Astrocyte (in vitro differentiated cells and primary cell): ENCODE results near the gene ZAR1L.

Source experiments
- CTCF ChIP-seq: IDR thresholded peaks from 2 replicates; pipeline ENCODE4 v1.5.1; 2011; ENCODE audit warnings: low read depth, mild to moderate bottlenecking, inconsistent platforms, low read length, moderate library complexity; ENCODE audit not compliant: insufficient read depth
- EZH2 ChIP-seq: IDR thresholded peaks from 2 replicates; pipeline ENCODE4 v1.6.1; 2012; ENCODE audit warnings: mild to moderate bottlenecking, low read length, inconsistent platforms; ENCODE audit not compliant: insufficient read depth

DNA sequence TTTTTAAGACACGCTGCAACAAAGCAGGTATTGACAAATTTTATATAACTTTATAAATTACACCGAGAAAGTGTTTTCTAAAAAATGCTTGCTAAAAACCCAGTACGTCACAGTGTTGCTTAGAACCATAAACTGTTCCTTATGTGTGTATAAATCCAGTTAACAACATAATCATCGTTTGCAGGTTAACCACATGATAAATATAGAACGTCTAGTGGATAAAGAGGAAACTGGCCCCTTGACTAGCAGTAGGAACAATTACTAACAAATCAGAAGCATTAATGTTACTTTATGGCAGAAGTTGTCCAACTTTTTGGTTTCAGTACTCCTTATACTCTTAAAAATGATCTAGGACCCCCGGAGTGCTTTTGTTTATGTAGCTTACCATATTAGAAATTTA is 1.3 kb upstream of the ZAR1L start:
- TF ChIP-seq CTCF, result no peak
- no peak for TF ChIP-seq EZH2
